Astrocyte (in vitro differentiated cells and primary cell): ENCODE data around the gene EXOC3L2. TPM values are rescaled to one million over a fixed set of nuclear protein-coding genes. Genes with fewer than 3 reads are reported as not detected.
A peak's percentile ranks its signal among the peaks of the same experiment; 100 is the strongest.

Experiments used
- DNase-seq: peaks from one replicate; pipeline ENCODE4 v3.0.0-alpha.2; 2010; ENCODE audit warnings: low read depth
- FAIRE-seq: peaks from 2 replicates; lab custom pipeline; 2011; peaks lifted over from hg19 to GRCh38; lab: Jason Lieb, UNC
- H2AFZ ChIP-seq: 2 replicates; pipeline ENCODE4 v1.6.0; 2012; ENCODE audit warnings: low read depth, low read length, inconsistent platforms
- H3K27ac ChIP-seq: 2 replicates; pipeline ENCODE4 v1.5.1; 2011; ENCODE audit warnings: low read depth, low read length, inconsistent platforms
- H3K27me3 ChIP-seq: 2 replicates; pipeline ENCODE4 v1.6.0; 2011; ENCODE audit warnings: low read length, inconsistent platforms; ENCODE audit not compliant: insufficient read depth
- H3K36me3 ChIP-seq: 2 replicates; pipeline ENCODE4 v1.5.1; 2011; ENCODE audit warnings: low read length, inconsistent platforms; ENCODE audit not compliant: insufficient read depth
- H3K4me1 ChIP-seq: 2 replicates; pipeline ENCODE4 v1.5.1; 2011; ENCODE audit warnings: low read length, inconsistent platforms; ENCODE audit not compliant: insufficient read depth
- H3K4me2 ChIP-seq: 2 replicates; pipeline ENCODE4 v1.6.0; 2012; ENCODE audit warnings: low read length, inconsistent platforms
- H3K4me3 ChIP-seq: 2 replicates; pipeline ENCODE4 v1.5.1; 2011; ENCODE audit warnings: low read depth, mild to moderate bottlenecking, low read length, inconsistent platforms; ENCODE audit not compliant: insufficient read depth
- H3K79me2 ChIP-seq: 2 replicates; pipeline ENCODE4 v1.6.0; 2012; ENCODE audit warnings: mild to moderate bottlenecking, low read length, inconsistent platforms; ENCODE audit not compliant: insufficient read depth
- H3K9ac ChIP-seq: 2 replicates; pipeline ENCODE4 v1.6.0; 2012; ENCODE audit warnings: mild to moderate bottlenecking, low read length, inconsistent platforms
- H3K9me3 ChIP-seq: 2 replicates; pipeline ENCODE4 v1.5.1; 2012; ENCODE audit warnings: low read depth, mild to moderate bottlenecking, low read length, inconsistent platforms; ENCODE audit not compliant: insufficient read depth
- H4K20me1 ChIP-seq: 2 replicates; pipeline ENCODE4 v1.6.0; 2012; ENCODE audit warnings: low read length, inconsistent platforms; ENCODE audit not compliant: insufficient read depth
- H3K27ac Mint-ChIP-seq: one replicate; pipeline ENCODE4 v1.8.0; 2021; ENCODE audit warnings: mild to moderate bottlenecking, mixed read lengths; ENCODE audit not compliant: unreplicated experiment
- H3K27me3 Mint-ChIP-seq: one replicate; pipeline ENCODE4 v1.8.0; 2021; ENCODE audit warnings: low read depth, mixed read lengths; ENCODE audit not compliant: unreplicated experiment
- H3K36me3 Mint-ChIP-seq: one replicate; pipeline ENCODE4 v1.8.0; 2021; ENCODE audit warnings: low read depth, mixed read lengths; ENCODE audit not compliant: unreplicated experiment
- H3K4me1 Mint-ChIP-seq: one replicate; pipeline ENCODE4 v1.8.0; 2021; ENCODE audit warnings: low read depth, mixed read lengths; ENCODE audit not compliant: unreplicated experiment
- H3K4me3 Mint-ChIP-seq: one replicate; pipeline ENCODE4 v1.8.0; 2021; ENCODE audit warnings: mild to moderate bottlenecking, moderate library complexity, mixed read lengths; ENCODE audit not compliant: unreplicated experiment
- H3K9me3 Mint-ChIP-seq: one replicate; pipeline ENCODE4 v1.8.0; 2021; ENCODE audit warnings: mild to moderate bottlenecking, mixed read lengths; ENCODE audit not compliant: unreplicated experiment
- EZH2 ChIP-seq: IDR thresholded peaks from 2 replicates; pipeline ENCODE4 v1.6.1; 2012; ENCODE audit warnings: mild to moderate bottlenecking, low read length, inconsistent platforms; ENCODE audit not compliant: insufficient read depth
- total RNA-seq: library from RNA; stranded (reverse); gene quantifications from 2 replicates; pipeline ENCODE4 v1.2.1, GENCODE V29; 2021
- TF ChIP-seq, protein P1 (sequence below): IDR thresholded peaks from 2 replicates; pipeline ENCODE4 v1.5.1; 2011; ENCODE audit warnings: low read depth, mild to moderate bottlenecking, inconsistent platforms, low read length, moderate library complexity; ENCODE audit not compliant: insufficient read depth

The EXOC3L2 gene
- total RNA-seq, 1 donor from 2014 or later, result 0.61 TPM

- Mint-ChIP-seq H3K36me3 (peaks cover 5% of the 10 kb centered on the region), H3K4me1 (peaks cover 6% of the 10 kb centered on the region), H3K27ac (peak overlapping the region; percentile 34), H3K4me3 (no peak overlapping the region), H3K9me3 (no peaks in the 10 kb centered on the region), H3K27me3 (peaks cover 4% of the 10 kb centered on the region)
- Histone ChIP-seq H3K4me3 (no peak overlapping the region), H3K27me3 (no peaks in the 10 kb centered on the region), H3K4me1 (peaks cover 9% of the 10 kb centered on the region), H3K27ac (no peak overlapping the region), H3K9ac (no peak overlapping the region), H4K20me1 (peaks cover 24% of the 10 kb centered on the region), H3K4me2 (no peak overlapping the region), H3K36me3 (no peaks in the 10 kb centered on the region), H3K79me2 (peaks cover 19% of the 10 kb centered on the region), H3K9me3 (no peaks in the 10 kb centered on the region), H2AFZ (no peak overlapping the region)
- no peak for FAIRE-seq
- DNase-seq, result no peak
- TF ChIP-seq, protein P1, sequence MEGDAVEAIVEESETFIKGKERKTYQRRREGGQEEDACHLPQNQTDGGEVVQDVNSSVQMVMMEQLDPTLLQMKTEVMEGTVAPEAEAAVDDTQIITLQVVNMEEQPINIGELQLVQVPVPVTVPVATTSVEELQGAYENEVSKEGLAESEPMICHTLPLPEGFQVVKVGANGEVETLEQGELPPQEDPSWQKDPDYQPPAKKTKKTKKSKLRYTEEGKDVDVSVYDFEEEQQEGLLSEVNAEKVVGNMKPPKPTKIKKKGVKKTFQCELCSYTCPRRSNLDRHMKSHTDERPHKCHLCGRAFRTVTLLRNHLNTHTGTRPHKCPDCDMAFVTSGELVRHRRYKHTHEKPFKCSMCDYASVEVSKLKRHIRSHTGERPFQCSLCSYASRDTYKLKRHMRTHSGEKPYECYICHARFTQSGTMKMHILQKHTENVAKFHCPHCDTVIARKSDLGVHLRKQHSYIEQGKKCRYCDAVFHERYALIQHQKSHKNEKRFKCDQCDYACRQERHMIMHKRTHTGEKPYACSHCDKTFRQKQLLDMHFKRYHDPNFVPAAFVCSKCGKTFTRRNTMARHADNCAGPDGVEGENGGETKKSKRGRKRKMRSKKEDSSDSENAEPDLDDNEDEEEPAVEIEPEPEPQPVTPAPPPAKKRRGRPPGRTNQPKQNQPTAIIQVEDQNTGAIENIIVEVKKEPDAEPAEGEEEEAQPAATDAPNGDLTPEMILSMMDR, result no peak
- no peak for TF ChIP-seq EZH2
Observed at GRCh38 chr19:45182758-45183157, 62.4 kb downstream of the EXOC3L2 start.

DNA sequence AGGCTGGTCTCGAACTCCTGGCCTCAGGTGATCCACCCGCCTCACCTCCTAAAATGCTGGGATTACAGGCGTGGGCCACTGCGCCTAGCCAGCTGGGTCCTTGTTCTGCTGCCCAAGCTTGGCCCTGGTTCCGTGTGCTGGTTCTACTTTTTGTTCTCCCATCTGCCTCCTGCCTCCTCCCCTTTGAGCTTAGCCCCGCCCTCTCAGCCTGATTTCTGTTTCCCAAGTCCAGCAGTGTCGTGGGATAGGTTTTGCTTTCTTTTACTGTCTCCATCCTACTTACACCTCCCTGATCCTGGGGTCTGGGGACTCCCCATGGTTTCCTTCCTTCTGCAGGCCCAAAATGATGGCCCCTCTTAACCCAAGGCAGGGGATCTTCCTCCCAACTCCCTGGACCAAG is 64.3 kb downstream of the EXOC3L2 start:
- H3K27ac Mint-ChIP-seq, result no peak overlapping the region
- H3K4me2 ChIP-seq, result no peak overlapping the region

DNA sequence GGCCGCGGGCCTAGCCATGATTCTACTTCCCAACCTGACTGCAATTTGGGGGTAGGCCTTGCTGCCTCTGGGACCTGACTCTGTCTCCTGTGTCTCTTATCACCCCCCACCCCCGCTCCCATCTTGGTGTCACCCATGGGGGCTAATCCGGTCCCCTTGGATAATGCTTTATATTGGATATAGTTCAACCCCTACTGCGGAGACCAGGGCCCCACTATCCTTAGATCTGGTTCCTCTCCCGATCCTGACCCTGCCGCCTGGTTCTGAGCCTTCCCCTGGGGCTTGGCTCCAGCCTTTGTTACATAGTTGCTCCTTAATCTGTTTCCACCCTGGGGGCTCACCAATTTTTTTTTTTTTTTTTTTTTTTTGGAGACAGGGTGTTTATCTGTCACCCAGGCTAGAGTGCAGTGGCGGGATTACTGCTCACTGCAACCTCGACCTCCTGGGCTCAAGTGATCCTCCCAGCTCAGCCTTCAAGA is 65.3 kb downstream of the EXOC3L2 start:
- H3K27me3 ChIP-seq, result no peaks in the 10 kb centered on the region
- peak overlapping the region; percentile 84 for H3K4me3 ChIP-seq
- H2AFZ ChIP-seq, result peak overlapping the region; percentile 96
- peak overlapping the region; percentile 87 for H3K9ac ChIP-seq
- Mint-ChIP-seq H3K36me3 (peaks cover 5% of the 10 kb centered on the region), H3K9me3 (no peaks in the 10 kb centered on the region), H3K4me3 (peak overlapping the region; percentile 87), H3K27ac (peak overlapping the region; percentile 81), H3K4me1 (peaks cover 6% of the 10 kb centered on the region), H3K27me3 (peaks cover 2% of the 10 kb centered on the region)
- DNase-seq (no peak), FAIRE-seq (no peak)
- peak overlapping the region; percentile 99 for H3K4me2 ChIP-seq
- H3K4me1 ChIP-seq, result peaks cover 14% of the 10 kb centered on the region
- peaks cover 24% of the 10 kb centered on the region for H4K20me1 ChIP-seq
- H3K27ac ChIP-seq, result peak overlapping the region; percentile 43
- no peak for TF ChIP-seq EZH2
- TF ChIP-seq, protein P1, result no peak
- H3K36me3 ChIP-seq, result no peaks in the 10 kb centered on the region
- no peaks in the 10 kb centered on the region for H3K9me3 ChIP-seq
- H3K79me2 ChIP-seq, result peaks cover 19% of the 10 kb centered on the region

More for the DNA sequence above, 64.3 kb downstream of the EXOC3L2 start:
- Mint-ChIP-seq H3K9me3 (no peaks in the 10 kb centered on the region), H3K4me1 (peaks cover 8% of the 10 kb centered on the region), H3K4me3 (peak overlapping the region; percentile 87), H3K27me3 (peaks cover 4% of the 10 kb centered on the region), H3K36me3 (peaks cover 5% of the 10 kb centered on the region)
- Histone ChIP-seq H3K36me3 (no peaks in the 10 kb centered on the region), H2AFZ (no peak overlapping the region), H3K4me1 (peaks cover 14% of the 10 kb centered on the region), H3K9me3 (no peaks in the 10 kb centered on the region), H4K20me1 (peaks cover 24% of the 10 kb centered on the region), H3K79me2 (peaks cover 19% of the 10 kb centered on the region), H3K27me3 (no peaks in the 10 kb centered on the region), H3K4me3 (no peak overlapping the region), H3K27ac (no peak overlapping the region), H3K9ac (peak overlapping the region; percentile 3)
- no peak for TF ChIP-seq EZH2
- TF ChIP-seq, protein P1, result no peak
- DNase-seq (no peak), FAIRE-seq (no peak)
